ENCODE data around the gene SHOC2.

SHOC2 gene

DNA sequence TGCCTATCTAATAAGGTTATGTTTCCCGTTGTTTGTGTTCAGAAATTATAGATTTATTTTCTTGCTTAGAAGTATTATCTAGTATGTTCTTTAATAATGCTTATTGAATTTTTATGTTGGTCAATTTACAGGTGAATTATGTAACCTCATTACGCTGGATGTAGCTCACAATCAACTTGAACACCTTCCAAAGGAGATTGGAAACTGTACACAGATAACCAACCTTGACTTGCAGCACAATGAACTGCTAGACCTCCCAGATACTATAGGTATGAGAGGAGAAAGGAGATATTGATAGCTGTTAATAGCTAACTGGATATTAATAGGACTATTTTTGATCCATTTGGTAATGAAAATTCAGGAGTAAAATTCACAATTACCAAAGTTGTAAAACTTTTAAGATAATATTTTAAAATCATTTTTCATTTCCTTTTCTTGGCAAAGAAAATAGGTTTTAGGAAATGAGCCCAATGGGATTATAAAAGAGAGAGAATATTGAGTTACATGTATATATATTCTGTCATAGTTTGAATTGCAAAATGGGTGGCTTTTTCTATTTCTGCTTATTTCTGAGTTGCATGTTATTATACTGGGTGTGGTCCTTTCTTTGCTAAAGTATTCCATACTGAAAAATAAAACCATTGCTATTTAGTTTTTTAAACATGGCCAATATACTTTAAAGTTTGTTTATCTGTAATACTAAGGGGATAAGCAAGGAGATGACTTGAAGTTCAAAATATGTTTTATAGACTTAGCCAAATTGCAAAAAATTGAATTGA is 66.3 kb downstream of the SHOC2 start:
- no peak for FAIRE-seq

DNA sequence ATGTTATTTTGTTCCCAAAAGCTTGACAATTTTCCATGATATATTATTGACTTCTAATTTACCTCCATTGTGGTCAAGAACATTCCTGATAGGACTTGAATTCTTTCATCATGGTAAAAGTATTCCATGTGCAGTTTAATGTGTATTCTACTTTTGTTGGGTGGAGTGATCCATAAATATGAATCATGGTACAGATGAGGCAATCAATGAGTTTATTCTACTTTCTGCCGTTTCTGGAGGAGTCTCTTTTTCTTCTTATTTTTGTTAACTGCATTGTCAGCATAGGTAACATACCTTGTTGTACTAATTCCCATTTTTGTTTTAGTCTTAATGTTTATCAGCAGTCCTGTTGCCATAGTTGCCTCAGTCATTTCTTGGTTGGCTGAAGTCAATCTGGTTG is 69.6 kb downstream of the SHOC2 start:
- FAIRE-seq = no peak

DNA sequence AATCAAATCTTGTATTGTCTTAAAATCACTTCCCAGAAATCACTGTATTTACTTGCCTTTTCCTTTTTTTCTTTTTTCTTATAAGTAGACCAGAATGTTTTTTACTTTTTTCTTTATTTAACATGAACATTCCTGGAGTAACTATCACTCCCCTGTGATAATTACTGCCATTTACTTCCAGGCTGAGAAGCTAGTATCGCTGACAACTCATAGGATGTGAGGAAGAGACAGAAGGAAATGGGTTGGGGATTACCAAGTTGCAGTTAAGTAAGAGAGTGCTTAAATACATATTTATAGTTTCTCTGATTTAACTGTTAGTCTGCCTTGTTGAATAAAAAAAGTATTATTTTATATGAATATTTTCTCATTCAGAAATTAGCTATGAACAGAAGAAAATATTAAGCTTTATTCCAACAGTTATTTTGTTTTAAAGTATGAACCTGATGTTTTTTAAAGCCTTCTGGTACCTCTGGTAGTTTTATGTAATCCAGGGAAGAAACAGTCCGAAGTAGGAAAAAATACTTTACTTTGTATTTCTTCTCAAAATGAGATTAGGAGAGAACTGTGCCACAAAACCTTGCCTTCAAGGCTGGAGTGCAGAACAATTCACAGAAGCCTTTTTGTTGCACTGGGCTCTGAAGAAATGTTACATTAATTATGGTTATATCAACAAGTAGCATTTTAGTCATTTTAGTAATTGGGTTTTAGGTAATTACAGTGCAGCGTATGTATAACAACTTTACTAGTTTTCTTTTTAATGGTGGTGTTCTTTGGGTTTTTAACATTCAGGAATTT is 72.8 kb downstream of the SHOC2 start:
- FAIRE-seq = no peak

DNA sequence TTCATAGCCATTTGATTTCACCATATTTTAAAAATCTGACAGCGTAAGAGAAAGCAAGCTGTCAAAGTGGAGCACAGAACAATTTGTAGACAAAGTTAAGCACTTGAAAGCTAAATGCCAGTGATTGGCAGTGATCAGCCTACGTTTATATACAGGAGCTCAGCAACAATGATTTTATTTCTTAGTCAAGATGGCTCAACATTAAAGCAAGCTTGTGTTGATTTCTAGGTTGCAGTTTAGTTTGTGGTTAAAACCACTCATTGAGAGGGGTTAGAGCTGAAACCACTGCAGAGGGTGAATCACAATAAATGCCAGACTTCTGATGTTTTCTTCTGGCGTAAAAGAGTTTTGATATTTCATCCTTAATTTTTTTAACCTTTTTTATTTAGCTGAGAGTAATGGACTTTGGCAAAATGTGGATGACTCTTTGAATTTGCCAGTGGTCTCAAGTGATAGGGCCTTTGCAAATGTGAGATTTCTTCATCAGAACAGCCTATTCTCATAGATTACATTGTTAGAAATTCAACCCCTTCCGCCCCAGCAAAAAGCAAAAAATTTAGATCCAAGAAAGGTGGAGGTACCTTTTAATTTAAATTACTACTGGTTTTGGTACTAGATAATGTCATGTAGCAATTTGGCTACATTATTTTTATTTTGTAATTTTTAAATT is 73.8 kb downstream of the SHOC2 start:
- FAIRE-seq = no peak

DNA sequence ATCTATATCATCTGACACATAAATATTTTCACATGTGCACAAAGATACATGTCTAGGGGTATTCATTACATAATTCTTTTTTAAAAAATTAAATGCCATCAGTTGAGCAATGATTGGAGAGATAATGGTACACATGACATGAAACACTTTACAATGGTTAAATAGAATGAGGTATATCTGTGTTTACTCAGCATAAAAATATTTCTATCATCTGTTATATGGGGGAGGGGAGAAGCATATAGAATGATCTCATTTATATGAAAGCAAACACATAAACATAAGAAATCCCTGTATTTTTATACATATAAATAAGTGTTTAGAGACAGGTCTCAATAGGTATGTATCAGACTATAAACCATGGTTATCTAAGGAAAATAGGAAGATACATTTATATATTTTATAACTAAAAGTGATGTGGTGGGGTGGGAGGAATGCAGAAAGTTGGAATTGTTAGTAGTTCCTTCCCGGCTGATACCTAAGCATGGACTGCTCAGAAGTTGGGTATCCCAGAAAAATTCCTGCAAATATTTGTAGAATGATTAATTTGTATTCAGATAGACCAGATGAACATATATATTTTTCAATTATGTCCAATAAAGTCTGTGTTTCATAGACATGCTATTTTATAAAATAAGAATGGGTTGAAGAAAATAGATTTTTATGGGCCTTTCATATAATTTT is 75.1 kb downstream of the SHOC2 start:
- no peak for FAIRE-seq

DNA sequence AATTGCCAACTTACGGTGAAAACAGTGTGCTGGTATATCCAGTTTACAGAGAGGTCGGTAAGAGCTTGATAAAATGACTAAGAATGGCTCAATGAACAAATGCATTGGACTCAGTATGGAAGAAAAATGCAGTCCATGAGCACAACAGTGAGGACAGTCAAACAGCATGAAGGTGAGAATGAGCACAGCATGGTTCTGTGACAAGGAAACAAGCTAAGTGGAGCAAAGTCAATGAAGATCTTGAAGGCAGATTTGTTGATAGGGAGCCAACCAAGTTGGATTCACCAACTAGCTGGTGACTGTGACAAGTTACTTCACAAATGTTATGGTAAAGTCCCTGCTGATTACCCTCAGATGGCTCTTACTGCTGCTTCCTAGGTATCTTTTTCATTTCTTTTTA is 75.9 kb downstream of the SHOC2 start:
- FAIRE-seq = no peak

DNA sequence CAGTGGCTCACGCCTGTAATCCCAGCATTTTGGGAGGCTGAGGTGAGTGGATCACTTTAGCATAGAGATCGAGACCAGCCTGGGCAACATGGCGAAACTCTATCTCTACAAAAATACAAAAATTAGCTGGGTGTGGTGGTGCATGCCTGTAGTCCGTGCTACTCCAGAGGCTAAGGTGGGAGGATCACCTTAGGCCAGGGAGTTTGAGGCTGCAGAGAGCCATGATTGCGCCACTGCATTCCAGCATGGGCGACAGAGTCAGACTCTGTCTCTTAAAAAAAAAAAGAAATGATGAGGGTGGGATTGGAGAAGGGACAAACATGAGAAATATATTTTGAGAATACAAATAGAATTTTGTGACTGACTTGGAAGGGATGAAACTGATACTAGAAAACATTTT is 76.9 kb downstream of the SHOC2 start:
- FAIRE-seq = no peak

DNA sequence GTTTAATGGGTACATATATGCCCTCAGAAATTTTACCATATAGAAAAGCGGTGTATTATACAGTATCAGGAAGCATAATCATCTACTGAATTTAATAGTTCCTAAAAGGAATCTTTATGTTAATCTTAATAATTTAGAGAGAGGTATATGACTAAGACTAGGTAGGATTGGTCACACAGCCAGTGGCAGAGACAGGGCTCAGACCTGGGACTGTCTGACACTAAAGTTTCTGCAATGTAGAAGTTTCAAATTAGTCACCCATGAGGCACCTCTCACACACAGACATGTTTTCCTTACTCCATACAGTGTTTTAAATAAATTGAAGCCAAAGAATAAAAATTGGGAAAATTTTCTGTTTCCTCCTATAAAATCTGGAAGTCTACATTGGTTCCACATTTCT is 84.6 kb downstream of the SHOC2 start:
- no peak for FAIRE-seq

DNA sequence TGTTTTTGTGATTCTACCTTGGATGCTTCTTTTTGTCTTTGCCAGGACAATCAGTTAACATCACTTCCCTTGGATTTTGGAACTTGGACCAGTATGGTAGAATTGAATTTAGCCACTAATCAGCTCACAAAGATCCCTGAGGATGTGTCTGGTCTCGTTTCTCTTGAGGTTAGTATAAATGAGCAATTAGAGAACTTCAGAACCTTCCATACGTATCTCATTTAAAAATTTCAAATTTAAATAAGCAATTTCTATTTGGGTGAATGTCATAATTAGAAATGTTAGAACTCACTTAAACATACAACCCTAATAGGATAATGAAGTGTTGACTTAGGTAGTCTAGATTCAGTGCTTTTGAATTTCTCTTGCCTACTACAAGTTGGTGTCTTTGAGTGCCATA is 88.1 kb downstream of the SHOC2 start:
- FAIRE-seq = no peak

DNA sequence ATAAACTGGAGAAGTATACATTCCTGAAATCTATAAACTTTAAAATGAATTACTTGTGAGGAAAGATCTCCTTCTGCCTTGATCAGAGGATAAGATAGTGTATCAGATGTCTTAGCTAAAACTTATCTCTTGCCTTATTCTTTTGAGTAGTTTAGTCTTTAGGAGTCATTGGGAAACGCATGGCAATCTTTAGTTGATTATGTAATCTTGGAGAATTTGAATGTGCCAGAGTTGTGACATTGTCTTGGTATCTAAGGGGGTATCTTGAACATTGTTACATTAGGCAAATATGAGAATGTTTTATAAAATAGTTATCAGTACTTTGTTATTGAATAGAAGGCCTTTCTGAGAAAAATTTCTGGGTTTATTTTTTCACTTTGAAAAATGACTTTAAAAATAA is 95.8 kb downstream of the SHOC2 start:
- FAIRE-seq = no peak

DNA sequence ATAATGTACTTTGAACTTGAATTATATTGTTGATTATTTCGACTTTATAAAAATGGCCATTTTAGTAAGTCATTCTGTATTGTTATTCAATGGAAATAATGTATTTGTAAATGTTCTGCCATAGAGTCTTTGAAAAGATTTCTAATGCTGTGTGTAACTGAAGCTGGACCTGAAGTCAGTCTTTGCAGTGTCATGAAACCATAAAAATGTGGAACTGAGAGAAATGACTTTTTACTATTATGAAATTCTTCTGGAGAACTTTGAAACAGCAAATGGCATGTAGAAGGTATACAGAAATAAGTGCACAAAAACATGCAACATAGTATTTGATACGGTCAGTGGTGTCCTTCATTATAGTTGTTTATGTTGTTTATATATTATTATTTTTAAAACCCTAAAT is 97.7 kb downstream of the SHOC2 start:
- no peak for FAIRE-seq

DNA sequence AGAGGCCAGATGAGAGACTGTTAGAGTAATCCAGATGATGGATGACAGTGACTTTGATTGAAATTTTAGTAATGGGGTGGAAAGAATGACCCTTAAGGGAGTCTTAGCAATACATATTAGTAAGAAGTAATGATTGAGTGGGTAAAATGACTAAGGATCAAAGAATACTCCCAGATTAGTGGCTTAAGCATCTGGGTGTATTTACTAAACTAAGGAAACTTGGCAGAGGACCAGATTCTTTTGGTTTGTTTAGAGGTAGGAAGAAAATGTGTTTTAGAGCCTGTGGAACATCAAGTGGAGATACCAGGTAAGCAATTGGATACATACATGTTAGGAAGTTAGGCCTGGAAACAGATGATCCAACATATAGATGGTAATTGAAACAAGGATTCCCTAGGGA is 98.6 kb downstream of the SHOC2 start:
- FAIRE-seq = no peak

DNA sequence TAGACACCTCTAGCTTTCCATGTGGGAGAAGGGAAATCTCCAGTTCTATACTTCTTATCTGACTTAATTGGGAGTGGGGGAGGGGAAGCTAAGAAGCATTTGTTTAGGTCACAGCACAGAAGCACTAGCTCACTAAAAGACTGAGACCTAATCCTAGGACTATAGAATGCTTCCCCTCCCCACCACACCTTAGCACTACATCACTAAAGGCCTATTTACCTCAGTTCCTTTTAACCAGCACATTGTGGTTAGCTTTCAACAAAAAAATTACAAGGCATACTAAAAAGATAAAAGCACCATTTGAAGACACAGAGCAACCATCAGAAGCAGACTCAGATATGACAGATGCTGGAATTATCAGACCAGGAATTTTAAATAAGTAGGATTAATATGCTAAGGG is 103.7 kb downstream of the SHOC2 start:
- no peak for FAIRE-seq

DNA sequence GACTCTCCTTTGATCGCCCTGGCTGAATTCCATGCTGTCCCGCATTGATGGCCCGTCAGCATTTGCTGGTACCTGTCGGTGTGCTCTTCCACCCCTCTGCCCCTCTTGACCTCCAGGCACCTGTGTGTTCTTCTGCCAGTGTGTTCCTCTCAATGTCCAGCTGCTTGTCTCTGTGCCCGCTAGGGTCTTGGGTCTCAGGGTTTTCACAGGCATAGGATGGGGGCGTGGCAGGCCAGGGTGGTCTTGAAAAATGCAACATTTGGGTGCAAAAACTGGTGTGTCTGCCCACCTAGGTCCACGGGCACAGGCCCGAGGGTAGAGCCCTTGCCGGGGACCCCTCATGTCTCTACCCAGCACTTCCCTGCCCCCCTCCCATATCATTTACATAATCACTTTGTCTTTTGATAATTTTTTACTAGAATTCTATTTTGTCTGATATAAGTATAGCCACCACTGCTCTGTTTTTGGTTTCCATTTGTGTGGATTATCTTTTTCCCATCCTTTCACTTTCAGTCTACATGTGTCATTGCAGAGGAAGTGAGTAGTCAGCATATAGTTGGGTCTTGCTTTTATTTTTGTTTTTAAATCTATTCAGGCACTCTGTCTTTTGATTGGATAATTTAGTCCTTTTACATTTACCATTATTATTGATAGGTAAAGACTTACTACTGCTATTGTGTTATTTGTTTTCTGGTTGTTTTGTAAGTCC is 110.8 kb downstream of the SHOC2 start:
- FAIRE-seq = no peak

DNA sequence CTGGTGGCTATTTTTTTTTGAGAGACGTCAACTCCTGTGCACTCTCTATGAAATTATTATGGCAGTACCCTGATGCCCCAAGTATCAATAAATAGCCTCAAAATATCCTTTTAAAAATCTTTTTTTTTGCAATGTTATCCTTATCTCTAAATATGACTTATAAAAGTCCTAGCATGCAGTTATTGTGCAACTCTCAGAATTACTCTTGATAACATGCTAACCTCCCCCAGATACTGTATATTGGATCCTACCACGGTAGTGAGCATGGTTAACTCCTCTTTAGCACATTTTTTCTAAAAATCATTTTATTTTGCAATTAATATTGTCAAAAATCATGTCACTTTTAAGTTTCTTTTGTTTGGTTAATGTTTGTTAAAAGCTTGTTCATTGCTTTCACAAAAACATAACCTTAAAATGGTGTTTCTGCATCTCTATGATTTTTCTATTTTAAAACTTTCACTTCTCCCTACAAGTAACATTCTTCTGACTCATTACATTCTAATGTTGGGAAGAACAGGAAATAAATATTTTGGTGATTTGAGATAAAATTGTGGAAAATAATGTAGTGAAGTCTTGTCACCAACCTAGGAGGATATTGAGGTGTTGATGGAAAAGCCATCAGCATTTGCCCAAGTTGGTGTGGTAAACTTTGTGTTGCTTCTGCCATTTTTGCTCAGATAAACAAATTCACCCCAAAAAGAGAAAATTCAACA is 115.3 kb downstream of the SHOC2 start:
- no peak for FAIRE-seq

DNA sequence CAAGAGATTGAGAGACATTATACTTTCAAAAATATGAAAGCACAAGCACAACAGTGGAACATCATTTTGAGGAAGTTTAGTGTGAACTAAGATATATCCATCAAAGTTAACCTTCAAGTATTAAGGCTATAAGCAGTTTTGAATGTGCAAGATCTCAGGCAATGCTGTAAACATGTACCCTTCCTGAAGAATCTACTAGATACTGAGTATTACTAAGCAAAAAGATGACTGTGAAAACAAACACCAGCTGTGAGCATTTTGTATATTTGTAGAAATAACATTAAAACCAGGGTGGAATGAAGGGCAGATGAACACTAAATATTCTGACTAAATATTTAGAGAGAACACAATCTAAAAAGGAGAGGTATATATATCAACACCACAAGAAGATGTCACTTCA is 116.1 kb downstream of the SHOC2 start:
- no peak for FAIRE-seq

DNA sequence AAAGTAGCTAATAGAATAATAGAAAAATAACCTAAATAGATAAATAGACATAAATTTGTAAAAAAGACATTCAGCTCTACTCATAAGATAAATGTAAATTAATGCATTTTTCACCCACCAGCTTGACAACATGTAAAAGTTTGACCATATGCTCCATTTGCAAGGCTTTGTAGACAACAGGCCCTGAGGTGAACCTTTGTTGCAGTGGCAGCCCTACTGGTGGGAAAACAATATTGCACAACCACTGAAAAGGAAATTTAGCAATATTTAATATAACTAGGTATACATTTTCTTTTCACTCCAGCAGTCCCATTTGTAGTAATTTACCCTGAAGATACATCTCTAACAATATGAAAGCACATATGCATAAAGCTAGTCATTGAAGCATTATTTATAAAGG is 118.5 kb downstream of the SHOC2 start:
- no peak for FAIRE-seq

DNA sequence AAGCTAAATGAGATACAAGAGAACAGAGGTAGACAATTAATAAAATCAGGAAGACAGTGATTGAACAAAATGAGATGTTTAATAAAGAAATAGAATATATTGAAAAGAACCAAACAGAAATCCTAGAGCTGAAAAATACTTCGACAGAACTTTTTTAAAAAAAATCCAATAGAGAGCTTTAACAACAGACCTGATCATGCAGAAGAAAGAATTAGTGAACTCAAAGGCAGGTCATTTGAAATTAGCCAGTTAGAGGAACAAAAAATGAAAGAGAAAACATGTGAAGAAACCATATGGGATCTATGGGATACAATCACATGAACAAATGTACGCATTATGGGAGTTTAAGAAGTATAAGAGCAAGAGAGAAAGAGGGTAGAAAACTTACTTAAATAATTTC is 120.1 kb downstream of the SHOC2 start:
- no peak for FAIRE-seq

DNA sequence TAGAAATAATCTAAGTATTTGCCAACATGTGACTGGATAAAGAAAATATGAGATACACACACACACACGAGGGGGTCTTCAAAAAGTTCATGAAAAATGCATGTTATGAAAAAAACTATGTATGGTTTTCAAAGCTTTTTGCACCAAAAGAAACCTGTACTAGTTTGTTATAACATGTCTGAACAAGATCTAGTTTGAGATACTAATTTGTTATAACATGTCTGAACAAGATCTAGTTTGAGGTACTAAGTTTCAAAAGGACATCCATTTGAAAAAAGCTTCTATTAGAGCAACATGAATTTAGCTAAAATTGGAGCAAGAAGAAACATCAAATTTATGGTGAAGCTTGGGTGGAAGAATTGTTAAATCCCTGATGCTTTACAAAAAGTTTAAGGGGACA is 137.6 kb downstream of the SHOC2 start:
- no peak for FAIRE-seq
